ENCODE data around the gene SGTA.

DNA sequence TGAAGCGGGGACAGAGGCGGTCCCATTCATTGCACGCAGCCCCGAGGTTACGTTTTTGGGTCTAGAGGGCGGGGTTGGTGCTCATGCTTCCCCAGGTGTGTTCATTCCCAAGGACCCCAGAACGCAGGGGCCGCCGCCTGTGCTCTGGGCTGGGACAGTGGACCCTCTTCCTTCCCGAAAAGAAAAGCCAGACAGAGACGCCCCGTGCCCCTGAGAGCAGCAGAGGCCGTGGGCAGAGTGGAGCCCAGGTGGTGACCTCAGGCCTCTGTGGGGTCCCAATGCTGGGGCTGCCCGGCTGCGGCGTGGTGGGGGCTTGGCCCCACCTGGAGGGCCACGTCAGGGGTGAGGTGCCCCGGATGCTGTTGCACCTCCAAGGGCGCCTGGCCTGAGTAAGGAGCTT, 15.4 kb downstream of the SGTA start:
- TF ChIP-seq, protein P1, sequence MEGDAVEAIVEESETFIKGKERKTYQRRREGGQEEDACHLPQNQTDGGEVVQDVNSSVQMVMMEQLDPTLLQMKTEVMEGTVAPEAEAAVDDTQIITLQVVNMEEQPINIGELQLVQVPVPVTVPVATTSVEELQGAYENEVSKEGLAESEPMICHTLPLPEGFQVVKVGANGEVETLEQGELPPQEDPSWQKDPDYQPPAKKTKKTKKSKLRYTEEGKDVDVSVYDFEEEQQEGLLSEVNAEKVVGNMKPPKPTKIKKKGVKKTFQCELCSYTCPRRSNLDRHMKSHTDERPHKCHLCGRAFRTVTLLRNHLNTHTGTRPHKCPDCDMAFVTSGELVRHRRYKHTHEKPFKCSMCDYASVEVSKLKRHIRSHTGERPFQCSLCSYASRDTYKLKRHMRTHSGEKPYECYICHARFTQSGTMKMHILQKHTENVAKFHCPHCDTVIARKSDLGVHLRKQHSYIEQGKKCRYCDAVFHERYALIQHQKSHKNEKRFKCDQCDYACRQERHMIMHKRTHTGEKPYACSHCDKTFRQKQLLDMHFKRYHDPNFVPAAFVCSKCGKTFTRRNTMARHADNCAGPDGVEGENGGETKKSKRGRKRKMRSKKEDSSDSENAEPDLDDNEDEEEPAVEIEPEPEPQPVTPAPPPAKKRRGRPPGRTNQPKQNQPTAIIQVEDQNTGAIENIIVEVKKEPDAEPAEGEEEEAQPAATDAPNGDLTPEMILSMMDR (IDR thresholded peaks at IDR 0.05): no peak
- no peak for TF ChIP-seq POLR2A (IDR thresholded peaks at IDR 0.05)
